Heart left ventricle (tissue), 13 donors: Measurements from ENCODE around the gene SRF.

ENCODE experiments used
- POLR2A ChIP-seq, 2 donors: fragments of 450-650 bp; IDR thresholded peaks; one replicate each; pipeline ENCODE4 v1.6.1; 2017; ENCODE audit warnings: antibody characterized with exemption in 2 of 2, mild to moderate bottlenecking in 2 of 2, moderate library complexity in 2 of 2
- TF ChIP-seq, protein P1 (sequence below), 12 donors: fragments of 200-600 bp; sonication (generic) in 4 of 12; IDR thresholded peaks; one replicate each; pipeline versions ENCODE4 v1.5.0 to v1.8.0; 2018 to 2022; ENCODE audit warnings: antibody characterized with exemption in 12 of 12, mild to moderate bottlenecking in 5 of 12
- donor health status: ischemic (EF 13 %, LVEDD 7.1; RV severe dilation, severe dysfunction).
- donor health status: DM: no; HTN: yes; CAD: no.
- donor health status: DM: no; HTN: no; CAD: no.
- donor health status: ischemic (EF 25% LVEDD 6.9; RV normal size, moderate dysfunction).
- donor health status: ischemic (EF 25% LVEDD 5.7; RV mildly dilated, moderate dysfunction).
- donor health status: ischemic (EF 35%, LVEDD 5.7; RV mildly dilated, moderate dysfunction).
- donor health status: nonischemic (EF 11% LVEDD 7.7; RV severe dilation, severe dysfunction).
- donor health status: DM: yes; HTN: yes; CAD: no.
- donor health status: PGD.
- donor health status: ischemic (EF 29% LVEDD 5.4; RV normal size, mild dysfunction).
- donor health status: nonischemic (EF 23%, LVEDD 6.1; RV moderate dilation, normal function).

DNA sequence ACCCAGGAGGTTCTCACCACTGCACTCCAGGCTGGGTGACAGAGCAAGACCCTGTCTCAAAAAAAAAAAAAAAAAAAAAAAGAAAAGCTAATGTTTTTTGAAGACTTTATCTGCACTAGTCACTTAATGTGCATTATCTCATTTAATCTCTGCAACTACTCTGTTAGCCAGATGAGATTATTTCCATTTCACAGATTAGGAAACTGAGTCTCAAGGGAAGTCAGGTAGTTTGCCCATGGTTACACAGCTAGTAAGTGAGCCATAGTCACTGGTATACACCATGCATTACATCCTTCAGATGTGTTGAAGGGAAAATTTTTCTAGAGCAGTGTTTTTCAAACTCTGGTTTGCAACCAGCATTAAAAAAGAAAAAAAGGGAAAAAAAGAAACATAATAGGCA lies 7.2 kb upstream of the SRF start:
- TF ChIP-seq, protein P1, sequence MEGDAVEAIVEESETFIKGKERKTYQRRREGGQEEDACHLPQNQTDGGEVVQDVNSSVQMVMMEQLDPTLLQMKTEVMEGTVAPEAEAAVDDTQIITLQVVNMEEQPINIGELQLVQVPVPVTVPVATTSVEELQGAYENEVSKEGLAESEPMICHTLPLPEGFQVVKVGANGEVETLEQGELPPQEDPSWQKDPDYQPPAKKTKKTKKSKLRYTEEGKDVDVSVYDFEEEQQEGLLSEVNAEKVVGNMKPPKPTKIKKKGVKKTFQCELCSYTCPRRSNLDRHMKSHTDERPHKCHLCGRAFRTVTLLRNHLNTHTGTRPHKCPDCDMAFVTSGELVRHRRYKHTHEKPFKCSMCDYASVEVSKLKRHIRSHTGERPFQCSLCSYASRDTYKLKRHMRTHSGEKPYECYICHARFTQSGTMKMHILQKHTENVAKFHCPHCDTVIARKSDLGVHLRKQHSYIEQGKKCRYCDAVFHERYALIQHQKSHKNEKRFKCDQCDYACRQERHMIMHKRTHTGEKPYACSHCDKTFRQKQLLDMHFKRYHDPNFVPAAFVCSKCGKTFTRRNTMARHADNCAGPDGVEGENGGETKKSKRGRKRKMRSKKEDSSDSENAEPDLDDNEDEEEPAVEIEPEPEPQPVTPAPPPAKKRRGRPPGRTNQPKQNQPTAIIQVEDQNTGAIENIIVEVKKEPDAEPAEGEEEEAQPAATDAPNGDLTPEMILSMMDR (IDR thresholded peaks at IDR 0.05): no peak
- TF ChIP-seq POLR2A (IDR thresholded peaks at IDR 0.05): no peak
